A673 (cell line): ENCODE measurements around the gene ALG8.

ENCODE experiments used
- EZH2 ChIP-seq: fragments of 200-600 bp; sonication (generic); IDR thresholded peaks from 2 replicates; pipeline ENCODE4 v1.6.1; 2017; ENCODE audit warnings: borderline replicate concordance, low read depth, mild to moderate bottlenecking, mixed read lengths, antibody characterized with exemption, low read length; ENCODE audit not compliant: poor library complexity, severe bottlenecking
- TF ChIP-seq, protein P1 (sequence below): fragments of 300-800, 200-600 bp; sonication (generic); conservative IDR thresholded peaks from 2 replicates; pipeline ENCODE4 v1.5.1; 2017; ENCODE audit warnings: low read depth, mild to moderate bottlenecking, antibody characterized with exemption, low read length, moderate library complexity, mixed read lengths

GRCh38 chr11:78080818-78081495 is 58.5 kb downstream of the ALG8 start:
- TF ChIP-seq, protein P1, sequence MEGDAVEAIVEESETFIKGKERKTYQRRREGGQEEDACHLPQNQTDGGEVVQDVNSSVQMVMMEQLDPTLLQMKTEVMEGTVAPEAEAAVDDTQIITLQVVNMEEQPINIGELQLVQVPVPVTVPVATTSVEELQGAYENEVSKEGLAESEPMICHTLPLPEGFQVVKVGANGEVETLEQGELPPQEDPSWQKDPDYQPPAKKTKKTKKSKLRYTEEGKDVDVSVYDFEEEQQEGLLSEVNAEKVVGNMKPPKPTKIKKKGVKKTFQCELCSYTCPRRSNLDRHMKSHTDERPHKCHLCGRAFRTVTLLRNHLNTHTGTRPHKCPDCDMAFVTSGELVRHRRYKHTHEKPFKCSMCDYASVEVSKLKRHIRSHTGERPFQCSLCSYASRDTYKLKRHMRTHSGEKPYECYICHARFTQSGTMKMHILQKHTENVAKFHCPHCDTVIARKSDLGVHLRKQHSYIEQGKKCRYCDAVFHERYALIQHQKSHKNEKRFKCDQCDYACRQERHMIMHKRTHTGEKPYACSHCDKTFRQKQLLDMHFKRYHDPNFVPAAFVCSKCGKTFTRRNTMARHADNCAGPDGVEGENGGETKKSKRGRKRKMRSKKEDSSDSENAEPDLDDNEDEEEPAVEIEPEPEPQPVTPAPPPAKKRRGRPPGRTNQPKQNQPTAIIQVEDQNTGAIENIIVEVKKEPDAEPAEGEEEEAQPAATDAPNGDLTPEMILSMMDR: no peak
- no peak for TF ChIP-seq EZH2
